Measurements from ENCODE around the gene MPI. TPM values are rescaled to one million over a fixed set of nuclear protein-coding genes. Genes with fewer than 3 reads are reported as not detected.

The MPI gene
- total RNA-seq, 1 donor from 2014 or later, result 25.9 TPM

DNA sequence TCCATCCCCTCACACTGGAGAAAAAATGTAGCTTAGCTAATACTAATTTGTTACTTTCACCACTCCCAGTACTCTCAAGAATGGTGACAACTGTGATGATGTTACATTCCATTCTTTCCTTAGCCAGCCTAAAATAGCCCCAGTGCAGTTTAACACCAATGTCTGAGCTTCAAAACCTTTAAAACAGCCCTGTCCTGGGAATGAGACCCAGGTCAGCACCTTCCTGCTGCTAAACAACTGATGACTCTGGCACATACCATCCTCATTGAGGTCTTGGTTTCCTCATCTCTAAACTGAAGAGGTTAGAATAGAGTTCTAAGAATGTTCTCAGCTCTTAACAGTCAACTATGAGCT, 20.5 kb upstream of the MPI start:
- Mint-ChIP-seq H3K9me3 (ENCODE audit: unreplicated experiment) (peaks cover 4% of the 10 kb centered on the region), H3K4me3 (ENCODE audit: unreplicated experiment) (peak overlapping the region; percentile 62), H3K27ac (ENCODE audit: unreplicated experiment) (peak overlapping the region; percentile 66), H3K4me1 (ENCODE audit: low read depth, unreplicated experiment) (peaks cover 41% of the 10 kb centered on the region), H3K36me3 (ENCODE audit: low read depth, unreplicated experiment) (peaks cover 14% of the 10 kb centered on the region), H3K27me3 (ENCODE audit: low read depth, unreplicated experiment) (no peaks in the 10 kb centered on the region)
- H3K4me1 ChIP-seq (ENCODE audit: insufficient read depth, low read length), result peaks cover 15% of the 10 kb centered on the region
- no peaks in the 10 kb centered on the region for H3K36me3 ChIP-seq (ENCODE audit: insufficient read depth, low read length)
- peaks cover 77% of the 10 kb centered on the region for H4K20me1 ChIP-seq (ENCODE audit: insufficient read depth, low read length)
- no peak for FAIRE-seq
- no peaks in the 10 kb centered on the region for H3K27me3 ChIP-seq (ENCODE audit: insufficient read depth, low read length)
- H3K9ac ChIP-seq (ENCODE audit: low read length), result no peak overlapping the region
- H3K27ac ChIP-seq (ENCODE audit: low read depth, low read length), result no peak overlapping the region
- TF ChIP-seq, protein P1, sequence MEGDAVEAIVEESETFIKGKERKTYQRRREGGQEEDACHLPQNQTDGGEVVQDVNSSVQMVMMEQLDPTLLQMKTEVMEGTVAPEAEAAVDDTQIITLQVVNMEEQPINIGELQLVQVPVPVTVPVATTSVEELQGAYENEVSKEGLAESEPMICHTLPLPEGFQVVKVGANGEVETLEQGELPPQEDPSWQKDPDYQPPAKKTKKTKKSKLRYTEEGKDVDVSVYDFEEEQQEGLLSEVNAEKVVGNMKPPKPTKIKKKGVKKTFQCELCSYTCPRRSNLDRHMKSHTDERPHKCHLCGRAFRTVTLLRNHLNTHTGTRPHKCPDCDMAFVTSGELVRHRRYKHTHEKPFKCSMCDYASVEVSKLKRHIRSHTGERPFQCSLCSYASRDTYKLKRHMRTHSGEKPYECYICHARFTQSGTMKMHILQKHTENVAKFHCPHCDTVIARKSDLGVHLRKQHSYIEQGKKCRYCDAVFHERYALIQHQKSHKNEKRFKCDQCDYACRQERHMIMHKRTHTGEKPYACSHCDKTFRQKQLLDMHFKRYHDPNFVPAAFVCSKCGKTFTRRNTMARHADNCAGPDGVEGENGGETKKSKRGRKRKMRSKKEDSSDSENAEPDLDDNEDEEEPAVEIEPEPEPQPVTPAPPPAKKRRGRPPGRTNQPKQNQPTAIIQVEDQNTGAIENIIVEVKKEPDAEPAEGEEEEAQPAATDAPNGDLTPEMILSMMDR (IDR thresholded peaks at IDR 0.05; ENCODE audit: insufficient read depth, low read depth, low read length), result no peak
- no peak for TF ChIP-seq EZH2 (IDR thresholded peaks at IDR 0.05; ENCODE audit: insufficient read depth, low read length)
- no peak overlapping the region for H2AFZ ChIP-seq (ENCODE audit: low read depth, low read length)
- peaks cover 76% of the 10 kb centered on the region for H3K79me2 ChIP-seq (ENCODE audit: insufficient read depth, low read length)
- H3K4me3 ChIP-seq (ENCODE audit: insufficient read depth, low read depth, low read length), result no peak overlapping the region
- H3K4me2 ChIP-seq (ENCODE audit: low read length), result no peak overlapping the region
- DNase-seq (ENCODE audit: low read depth), result no peak
- H3K9me3 ChIP-seq (ENCODE audit: insufficient read depth, low read depth, low read length), result no peaks in the 10 kb centered on the region

DNA sequence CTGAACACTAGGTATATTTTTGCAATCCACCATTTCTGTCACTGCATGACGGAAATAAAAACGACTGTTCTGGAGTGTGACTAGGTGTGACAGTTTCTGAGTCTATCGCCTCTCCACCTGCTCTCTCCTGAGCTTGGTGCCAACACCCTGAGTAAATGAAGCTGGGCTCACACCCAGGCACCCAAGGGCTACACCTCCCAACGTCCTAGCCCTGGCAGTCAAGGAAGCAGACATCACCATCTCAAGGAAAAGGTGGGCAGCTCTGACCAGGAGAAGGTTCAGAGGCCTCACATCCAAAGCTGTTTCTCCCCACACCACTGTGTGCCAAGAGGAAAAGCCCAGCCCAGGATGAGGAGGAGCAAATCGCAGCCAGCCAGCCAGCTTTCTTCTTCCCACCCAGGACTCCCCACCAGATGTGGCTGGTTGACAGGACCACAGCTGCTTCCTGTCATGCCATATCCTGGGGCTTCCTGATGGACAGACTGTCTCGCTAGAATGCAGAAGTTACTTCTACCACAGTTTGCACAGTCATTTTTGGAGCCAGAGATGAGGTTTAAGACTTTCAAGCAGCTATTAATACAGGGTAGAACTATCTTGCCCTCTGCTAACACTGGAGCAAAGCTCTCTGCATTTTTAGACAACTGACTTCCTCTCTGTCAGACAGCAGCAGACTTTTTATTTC, 20.0 kb upstream of the MPI start:
- no peaks in the 10 kb centered on the region for H3K36me3 ChIP-seq (ENCODE audit: insufficient read depth, low read length)
- Mint-ChIP-seq H3K4me1 (ENCODE audit: low read depth, unreplicated experiment) (peaks cover 40% of the 10 kb centered on the region), H3K36me3 (ENCODE audit: low read depth, unreplicated experiment) (peaks cover 13% of the 10 kb centered on the region), H3K27ac (ENCODE audit: unreplicated experiment) (no peak overlapping the region), H3K9me3 (ENCODE audit: unreplicated experiment) (peaks cover 4% of the 10 kb centered on the region), H3K27me3 (ENCODE audit: low read depth, unreplicated experiment) (no peaks in the 10 kb centered on the region), H3K4me3 (ENCODE audit: unreplicated experiment) (peak overlapping the region; percentile 62)
- H3K4me3 ChIP-seq (ENCODE audit: insufficient read depth, low read depth, low read length), result no peak overlapping the region
- H3K79me2 ChIP-seq (ENCODE audit: insufficient read depth, low read length), result peaks cover 72% of the 10 kb centered on the region
- peaks cover 73% of the 10 kb centered on the region for H4K20me1 ChIP-seq (ENCODE audit: insufficient read depth, low read length)
- TF ChIP-seq EZH2 (IDR thresholded peaks at IDR 0.05; ENCODE audit: insufficient read depth, low read length), result no peak
- TF ChIP-seq, protein P1 (IDR thresholded peaks at IDR 0.05; ENCODE audit: insufficient read depth, low read depth, low read length), result no peak
- H3K27ac ChIP-seq (ENCODE audit: low read depth, low read length), result no peak overlapping the region
- H2AFZ ChIP-seq (ENCODE audit: low read depth, low read length), result no peak overlapping the region
- no peak overlapping the region for H3K4me2 ChIP-seq (ENCODE audit: low read length)
- FAIRE-seq, result no peak
- H3K9me3 ChIP-seq (ENCODE audit: insufficient read depth, low read depth, low read length), result no peaks in the 10 kb centered on the region
- no peak for DNase-seq (ENCODE audit: low read depth)
- no peaks in the 10 kb centered on the region for H3K27me3 ChIP-seq (ENCODE audit: insufficient read depth, low read length)
- peaks cover 15% of the 10 kb centered on the region for H3K4me1 ChIP-seq (ENCODE audit: insufficient read depth, low read length)
- H3K9ac ChIP-seq (ENCODE audit: low read length), result no peak overlapping the region

Data from astrocyte (in vitro differentiated cells and primary cell).